GM19463 (cell line): ENCODE results near the gene MRPL39.

Experiments used
- ATAC-seq: cut with Tn5 transposase; IDR thresholded peaks from one replicate; pipeline ENCODE4 v1.9.1; 2021; ENCODE audit warnings: mild to moderate bottlenecking, moderate library complexity; ENCODE audit not compliant: unreplicated experiment

Gene MRPL39

GRCh38 chr21:25569711-25570110, 37.6 kb downstream of the MRPL39 start:
- ATAC-seq, result no peak

GRCh38 chr21:25569084-25569483, 38.2 kb downstream of the MRPL39 start:
- no peak for ATAC-seq

GRCh38 chr21:25568246-25568645, 39.0 kb downstream of the MRPL39 start:
- ATAC-seq, result no peak

- no peak for ATAC-seq
Observed at GRCh38 chr21:25567472-25567871, 39.8 kb downstream of the MRPL39 start.

- no peak for ATAC-seq
Observed at GRCh38 chr21:25566645-25567044, 40.6 kb downstream of the MRPL39 start.

- ATAC-seq, result no peak
Observed at GRCh38 chr21:25565272-25566211, 41.7 kb downstream of the MRPL39 start.

GRCh38 chr21:25564349-25564948, 42.8 kb downstream of the MRPL39 start:
- ATAC-seq, result no peak

- ATAC-seq, result peak; percentile 9
Observed at GRCh38 chr21:25563361-25564116, 43.7 kb downstream of the MRPL39 start.

GRCh38 chr21:25562660-25563059, 44.6 kb downstream of the MRPL39 start:
- ATAC-seq, result no peak

GRCh38 chr21:25561668-25562641, 45.3 kb downstream of the MRPL39 start:
- peak; percentile 42 for ATAC-seq

GRCh38 chr21:25560891-25561290, 46.4 kb downstream of the MRPL39 start:
- no peak for ATAC-seq

- no peak for ATAC-seq
Observed at GRCh38 chr21:25560271-25560685, 47.0 kb downstream of the MRPL39 start.

- no peak for ATAC-seq
Observed at GRCh38 chr21:25559746-25560145, 47.5 kb downstream of the MRPL39 start.

- ATAC-seq, result no peak
Observed at GRCh38 chr21:25558123-25558522, 49.2 kb downstream of the MRPL39 start.

GRCh38 chr21:25557180-25557579, 50.1 kb downstream of the MRPL39 start:
- ATAC-seq, result no peak

GRCh38 chr21:25556091-25556490, 51.2 kb downstream of the MRPL39 start:
- no peak for ATAC-seq

- ATAC-seq, result no peak
Observed at GRCh38 chr21:25555492-25555891, 51.8 kb downstream of the MRPL39 start.

- no peak for ATAC-seq
Observed at GRCh38 chr21:25552856-25553255, 54.4 kb downstream of the MRPL39 start.

- no peak for ATAC-seq
Observed at GRCh38 chr21:25551569-25551968, 55.7 kb downstream of the MRPL39 start.

- no peak for ATAC-seq
Observed at GRCh38 chr21:25550352-25551120, 56.7 kb downstream of the MRPL39 start.
